GM23248 (cell line): Measurements from ENCODE around the gene GFOD1. TPM values are rescaled to one million over a fixed set of nuclear protein-coding genes. Genes with fewer than 3 reads are reported as not detected.

ENCODE experiments used
- DNase-seq: peaks from one replicate; pipeline ENCODE4 v3.0.0-alpha.2; 2015
- H2AFZ ChIP-seq: fragments of 200-600 bp; sonication (generic); 2 replicates; pipeline ENCODE4 v1.6.1; 2016; ENCODE audit warnings: antibody characterized with exemption
- H3F3A ChIP-seq: fragments of 200-600 bp; sonication (generic); 2 replicates; pipeline ENCODE4 v1.6.1; 2016; ENCODE audit warnings: mild to moderate bottlenecking, antibody characterized with exemption, mixed run types; ENCODE audit not compliant: insufficient read depth
- H3K27ac ChIP-seq: fragments of 200-600 bp; sonication (generic); 2 replicates; pipeline ENCODE4 v1.5.1; 2016; ENCODE audit warnings: mild to moderate bottlenecking
- H3K27me3 ChIP-seq: fragments of 200-600 bp; sonication (generic); replicated peaks from 2 replicates; pipeline ENCODE4 v1.6.1; 2016; ENCODE audit warnings: mild to moderate bottlenecking; ENCODE audit not compliant: insufficient read depth
- H3K36me3 ChIP-seq: fragments of 200-600 bp; sonication (generic); 2 replicates; pipeline ENCODE4 v1.6.1; 2016; ENCODE audit warnings: low read depth, mild to moderate bottlenecking
- H3K4me1 ChIP-seq: fragments of 200-600 bp; sonication (generic); 2 replicates; pipeline ENCODE4 v1.6.1; 2016; ENCODE audit warnings: mild to moderate bottlenecking; ENCODE audit not compliant: insufficient read depth
- H3K4me2 ChIP-seq: fragments of 200-600 bp; sonication (generic); one replicate; pipeline ENCODE4 v1.6.1; 2016; ENCODE audit warnings: mild to moderate bottlenecking; ENCODE audit not compliant: unreplicated experiment
- H3K4me3 ChIP-seq: fragments of 200-600 bp; sonication (generic); 2 replicates; pipeline ENCODE4 v1.5.1; 2016; ENCODE audit warnings: mild to moderate bottlenecking
- H3K79me2 ChIP-seq: fragments of 200-600 bp; sonication (generic); 2 replicates; pipeline ENCODE4 v1.6.1; 2016; ENCODE audit warnings: mild to moderate bottlenecking; ENCODE audit not compliant: insufficient read depth
- H3K9ac ChIP-seq: fragments of 200-600 bp; sonication (generic); 2 replicates; pipeline ENCODE4 v1.6.1; 2016; ENCODE audit warnings: mild to moderate bottlenecking
- H3K9me2 ChIP-seq: fragments of 200-600 bp; sonication (generic); 2 replicates; pipeline ENCODE4 v1.6.1; 2016; ENCODE audit warnings: mixed run types, mild to moderate bottlenecking, moderate library complexity; ENCODE audit not compliant: insufficient read depth
- H3K9me3 ChIP-seq: fragments of 200-600 bp; sonication (generic); one replicate; pipeline ENCODE4 v1.6.1; 2017; ENCODE audit warnings: low read depth
- H4K20me1 ChIP-seq: fragments of 200-600 bp; sonication (generic); 2 replicates; pipeline ENCODE4 v1.6.0; 2016; ENCODE audit not compliant: insufficient read depth
- EZH2 ChIP-seq: fragments of 200-600 bp; sonication (generic); IDR thresholded peaks from 2 replicates; pipeline ENCODE4 v1.6.1; 2018; ENCODE audit warnings: antibody characterized with exemption, mild to moderate bottlenecking; ENCODE audit not compliant: insufficient read depth, poor library complexity, severe bottlenecking
- EZH2phosphoT487 ChIP-seq: fragments of 200-600 bp; sonication (generic); IDR thresholded peaks from 2 replicates; pipeline ENCODE4 v1.6.1; 2018; ENCODE audit warnings: antibody characterized with exemption, moderate library complexity, mild to moderate bottlenecking, low read depth; ENCODE audit not compliant: insufficient read depth
- WGBS, 2 experiments: methylation state at CpG; one replicate each; pipeline ENCODE4 v1.1.6; 2015 to 2017; ENCODE audit warnings: low lambda C conversion rate in 2 of 2, low coverage in 1 of 2; ENCODE audit errors: missing lambda C conversion rate in 2 of 2; 5-methylcytosine and 5-hydroxymethylcytosine counted together
- in situ Hi-C: fragments of 300-500 bp; cut with MboI; formaldehyde crosslinking; loops from 2 replicates; pipeline ENCODE4 v1.15.0; 2020
- polyA plus RNA-seq: library from polyadenylated mRNA; unstranded; fragments of >200 nt; fragmentation: Nextera tagmentation; extraction: Ambion mirVana; gene quantifications from 2 replicates; pipeline ENCODE4 v1.2.1, GENCODE V29; 2016
- total RNA-seq: library from RNA; depleted of rRNA; stranded (reverse); fragments of >200 nt; shearing (Covaris generic); gene quantifications from 2 replicates; pipeline ENCODE4 v1.2.3, GENCODE V29; 2014

The GFOD1 gene
- total and polyA plus RNA-seq, 2 experiments from 2014 or later: 0.84 to 0.97 TPM

GRCh38 chr6:13319891-13320564 lies 167.4 kb downstream of the GFOD1 start:
- no peaks in the 10 kb centered on the region for H3K4me1 ChIP-seq
- H3K9me2 ChIP-seq: no peaks in the 10 kb centered on the region
- TF ChIP-seq EZH2phosphoT487 (no peak), EZH2 (no peak)
- no peaks in the 10 kb centered on the region for H3F3A ChIP-seq
- H3K4me2 ChIP-seq: no peak overlapping the region
- no peak overlapping the region for H3K9ac ChIP-seq
- H3K9me3 ChIP-seq: no peaks in the 10 kb centered on the region
- no peak overlapping the region for H3K4me3 ChIP-seq
- H2AFZ ChIP-seq: no peak overlapping the region
- no peaks in the 10 kb centered on the region for H4K20me1 ChIP-seq
- no peaks in the 10 kb centered on the region for H3K27me3 ChIP-seq
- no peaks in the 10 kb centered on the region for H3K79me2 ChIP-seq
- in situ Hi-C loops: loop anchor here (10.0 kb wide), 1 partner anchor 405 kb away; no protein-coding TSS in a partner anchor
- DNase-seq: no peak
- WGBS, 2 experiments: 98 to 99% methylated on average over 5 of the region's 5 CpGs
- peaks cover 38% of the 10 kb centered on the region for H3K36me3 ChIP-seq
- no peak overlapping the region for H3K27ac ChIP-seq

- in situ Hi-C loops: loop anchor here (10.0 kb wide), 1 partner anchor 404 kb away; no protein-coding TSS in a partner anchor
These were observed 168.6 kb downstream of the GFOD1 start for GRCh38 chr6:13318821-13319220.

GRCh38 chr6:13315896-13316295 lies 171.5 kb downstream of the GFOD1 start:
- peaks cover 35% of the 10 kb centered on the region for H3K36me3 ChIP-seq
- no peaks in the 10 kb centered on the region for H3K9me2 ChIP-seq

More at GRCh38 chr6:13318821-13319220, 168.6 kb downstream of the GFOD1 start:
- TF ChIP-seq EZH2phosphoT487 (no peak), EZH2 (no peak)
- peaks cover 33% of the 10 kb centered on the region for H3K36me3 ChIP-seq
- H2AFZ ChIP-seq: no peak overlapping the region
- H3K79me2 ChIP-seq: no peaks in the 10 kb centered on the region
- no peak overlapping the region for H3K4me3 ChIP-seq
- H3K9me3 ChIP-seq: no peaks in the 10 kb centered on the region
- H3K27me3 ChIP-seq: no peaks in the 10 kb centered on the region
- 88 to 94% methylated on average over 2 of the region's 2 CpGs for WGBS, 2 experiments
- H3K9ac ChIP-seq: no peak overlapping the region
- H3K27ac ChIP-seq: no peak overlapping the region
- no peak overlapping the region for H3K4me2 ChIP-seq
- DNase-seq: no peak
- no peaks in the 10 kb centered on the region for H3F3A ChIP-seq
- H4K20me1 ChIP-seq: no peaks in the 10 kb centered on the region
- H3K4me1 ChIP-seq: no peaks in the 10 kb centered on the region
- no peaks in the 10 kb centered on the region for H3K9me2 ChIP-seq

GRCh38 chr6:13314806-13315205 lies 172.6 kb downstream of the GFOD1 start:
- in situ Hi-C loops: loop anchor here (10.0 kb wide), 1 partner anchor 400 kb away; no protein-coding TSS in a partner anchor
- H3K27me3 ChIP-seq: no peaks in the 10 kb centered on the region
- no peak overlapping the region for H3K9ac ChIP-seq
- no peak for DNase-seq
- H3K36me3 ChIP-seq: peaks cover 24% of the 10 kb centered on the region
- H3K9me2 ChIP-seq: no peaks in the 10 kb centered on the region
- no peaks in the 10 kb centered on the region for H3K4me1 ChIP-seq
- H3K79me2 ChIP-seq: no peaks in the 10 kb centered on the region
- H3K4me2 ChIP-seq: no peak overlapping the region
- H3K9me3 ChIP-seq: no peaks in the 10 kb centered on the region
- TF ChIP-seq EZH2 (no peak), EZH2phosphoT487 (no peak)
- H3K27ac ChIP-seq: no peak overlapping the region
- no peak overlapping the region for H3K4me3 ChIP-seq
- no peaks in the 10 kb centered on the region for H4K20me1 ChIP-seq
- no peaks in the 10 kb centered on the region for H3F3A ChIP-seq
- H2AFZ ChIP-seq: no peak overlapping the region

More at GRCh38 chr6:13315896-13316295, 171.5 kb downstream of the GFOD1 start:
- no peak for TF ChIP-seq EZH2
- no peak for TF ChIP-seq EZH2phosphoT487
- Histone ChIP-seq H3K9ac (no peak overlapping the region), H3K27me3 (no peaks in the 10 kb centered on the region), H3K4me3 (no peak overlapping the region), H3K27ac (no peak overlapping the region), H3K4me2 (no peak overlapping the region), H4K20me1 (no peaks in the 10 kb centered on the region), H2AFZ (no peak overlapping the region), H3K79me2 (no peaks in the 10 kb centered on the region), H3F3A (no peaks in the 10 kb centered on the region), H3K4me1 (no peaks in the 10 kb centered on the region), H3K9me3 (no peaks in the 10 kb centered on the region)
- WGBS, 2 experiments: 94 to 96% methylated on average over 5 of the region's 5 CpGs
- in situ Hi-C loops: loop anchor here (10.0 kb wide), 1 partner anchor 401 kb away; no protein-coding TSS in a partner anchor
- DNase-seq: no peak
